HCT116 (cell line): ENCODE results near the gene SETD2. TPM values are rescaled to one million over a fixed set of nuclear protein-coding genes. Genes with fewer than 3 reads are reported as not detected.

Experiments used
- ATAC-seq: fragments of 200-7000 bp; cut with Tn5 transposase; 2 replicates; pipeline ENCODE4 v1.9.1; 2020; ENCODE audit warnings: mild to moderate bottlenecking, moderate library complexity
- BruUV-seq: library from RNA; stranded (reverse); fragments of 400-500 nt; replicated peaks from 2 replicates; lab custom pipeline; 2021; lab: Mats Ljungman, UMichigan
- CTCF ChIA-PET: fragments of 300-600 bp; sonication (Branson Sonifier 250); formaldehyde crosslinking; loops from one replicate; lab custom pipeline; 2021; ENCODE audit warnings: antibody characterized with exemption; lab: Charles Lee
- POLR2A ChIA-PET: fragments of 300-600, 350-600 bp; sonication (Branson Sonifier 250); formaldehyde crosslinking; loops from one replicate; lab custom pipeline; 2021; ENCODE audit warnings: antibody characterized with exemption; lab: Charles Lee
- RAD21 ChIA-PET, 2 experiments: fragments of 300-600 bp; sonication (Branson Sonifier 250); formaldehyde crosslinking; loops; one replicate each; lab custom pipeline; 2023; ENCODE audit warnings: low total read pairs in 2 of 2; ENCODE audit not compliant: uncharacterized antibody in 2 of 2, unreplicated experiment in 2 of 2, low non-redundant PET in 1 of 2; lab: Charles Lee
- DNase-seq: peaks from one replicate; pipeline ENCODE4 v3.0.0-alpha.2; 2010; ENCODE audit warnings: low read depth, low spot score
- H2AFZ ChIP-seq: fragments of 200-600 bp; shearing (Covaris generic), sonication (generic); 2 replicates; pipeline ENCODE4 v1.6.1; 2017; ENCODE audit warnings: low read depth, mixed run types, mixed read lengths, antibody characterized with exemption, low read length; ENCODE audit not compliant: poor library complexity, severe bottlenecking
- H3K27ac ChIP-seq: 2 replicates; pipeline ENCODE4 v1.5.1; 2012; ENCODE audit warnings: low read depth, low read length
- H3K27me3 ChIP-seq: fragments of 200-600 bp; sonication (generic); 2 replicates; pipeline ENCODE4 v1.6.1; 2016; ENCODE audit warnings: mixed run types, low read length, mixed read lengths; ENCODE audit not compliant: insufficient read depth
- H3K36me3 ChIP-seq, 2 experiments: fragments of 200-500 bp in 1 of 2; fragments of 200-600 bp in 1 of 2; sonication (Bioruptor generic) in 1 of 2; sonication (generic) in 1 of 2; 2 replicates each; pipeline versions ENCODE4 v1.5.1 to v1.6.1; 2014 to 2016; ENCODE audit warnings: low read length in 2 of 2, inconsistent platforms in 1 of 2, mixed read lengths in 1 of 2, mixed run types in 1 of 2; ENCODE audit not compliant: insufficient read depth in 2 of 2, control insufficient read depth in 1 of 2
- H3K4me1 ChIP-seq, 2 experiments: fragments of 200-600 bp in 1 of 2; sonication (generic) in 1 of 2; 2 replicates each; pipeline versions ENCODE4 v1.5.1 to v1.6.1; 2012 to 2017; ENCODE audit warnings: low read length in 2 of 2, inconsistent platforms in 1 of 2, mild to moderate bottlenecking in 1 of 2, mixed read lengths in 1 of 2, mixed run types in 1 of 2, moderate library complexity in 1 of 2; ENCODE audit not compliant: insufficient read depth in 2 of 2, control insufficient read depth in 1 of 2
- H3K4me2 ChIP-seq: fragments of 200-600 bp; sonication (generic); 2 replicates; pipeline ENCODE4 v1.6.1; 2017; ENCODE audit warnings: mixed run types, low read length, mixed read lengths
- H3K4me3 ChIP-seq, 2 experiments: fragments of 200-600 bp in 1 of 2; sonication (generic) in 1 of 2; replicated peaks in 1 of 2; 2 replicates each; pipeline ENCODE4 v1.5.1; 2011 to 2016; ENCODE audit warnings: low read length in 2 of 2, control low read depth in 1 of 2, low read depth in 1 of 2, mild to moderate bottlenecking in 1 of 2, mixed read lengths in 1 of 2, mixed run types in 1 of 2
- H3K79me2 ChIP-seq: fragments of 200-600 bp; sonication (generic); 2 replicates; pipeline ENCODE4 v1.6.1; 2017; ENCODE audit warnings: mild to moderate bottlenecking, mixed run types, low read length, moderate library complexity, mixed read lengths; ENCODE audit not compliant: insufficient read depth
- H3K9ac ChIP-seq: fragments of 200-600 bp; sonication (generic); 2 replicates; pipeline ENCODE4 v1.6.1; 2016; ENCODE audit warnings: low read length, mixed read lengths
- H3K9me2 ChIP-seq: fragments of 200-600 bp; sonication (generic), shearing (Covaris generic); 2 replicates; pipeline ENCODE4 v1.6.1; 2017; ENCODE audit warnings: mixed run types, mild to moderate bottlenecking, moderate library complexity; ENCODE audit not compliant: insufficient read depth
- H3K9me3 ChIP-seq, 2 experiments: fragments of 200-500 bp in 1 of 2; fragments of 200-600 bp in 1 of 2; sonication (Bioruptor generic) in 1 of 2; sonication (generic) in 1 of 2; 2 replicates each; pipeline ENCODE4 v1.6.1; 2014 to 2017; ENCODE audit warnings: low read length in 2 of 2, mixed read lengths in 2 of 2, inconsistent platforms in 1 of 2, low read depth in 1 of 2, mild to moderate bottlenecking in 1 of 2, mixed run types in 1 of 2, moderate library complexity in 1 of 2; ENCODE audit not compliant: control insufficient read depth in 1 of 2, insufficient read depth in 1 of 2
- H4K20me1 ChIP-seq: fragments of 200-600 bp; sonication (generic), shearing (Covaris generic); 2 replicates; pipeline ENCODE4 v1.6.1; 2017; ENCODE audit warnings: mixed run types, mild to moderate bottlenecking, moderate library complexity; ENCODE audit not compliant: insufficient read depth
- ATF3 ChIP-seq: IDR thresholded peaks from 2 replicates; pipeline ENCODE4 v1.6.1; 2012
- CBX3 ChIP-seq: IDR thresholded peaks from 2 replicates; pipeline ENCODE4 v1.6.1; 2012; ENCODE audit warnings: low read depth
- CEBPB ChIP-seq: IDR thresholded peaks from 2 replicates; pipeline ENCODE4 v1.6.1; 2012; ENCODE audit warnings: low read depth
- CTCF ChIP-seq, 3 experiments: fragments of 200-600 bp in 1 of 3; sonication (generic) in 1 of 3; IDR thresholded peaks in 2 of 3; conservative IDR thresholded peaks in 1 of 3; 2 replicates each; pipeline ENCODE4 v1.5.1; 2012 to 2017; ENCODE audit warnings: low read depth in 2 of 3, low read length in 2 of 3, antibody characterized with exemption in 1 of 3, borderline replicate concordance in 1 of 3, control low read depth in 1 of 3, mild to moderate bottlenecking in 1 of 3, mixed read lengths in 1 of 3, mixed run types in 1 of 3, moderate library complexity in 1 of 3; ENCODE audit not compliant: insufficient read depth in 1 of 3
- ELF1 ChIP-seq: IDR thresholded peaks from 2 replicates; pipeline ENCODE4 v1.6.1; 2012; ENCODE audit warnings: low read depth, borderline replicate concordance
- EZH2 ChIP-seq: fragments of 200-600 bp; sonication (generic); IDR thresholded peaks from 2 replicates; pipeline ENCODE4 v1.6.1; 2017; ENCODE audit warnings: antibody characterized with exemption, mixed run types
- EZH2phosphoT487 ChIP-seq: fragments of 200-600 bp; IDR thresholded peaks from 2 replicates; pipeline ENCODE4 v1.6.1; 2018; ENCODE audit warnings: antibody characterized with exemption, borderline replicate concordance
- FOSL1 ChIP-seq: IDR thresholded peaks from 2 replicates; pipeline ENCODE4 v1.6.1; 2012; ENCODE audit warnings: low read depth
- MAX ChIP-seq: IDR thresholded peaks from 2 replicates; pipeline ENCODE4 v1.6.1; 2012
- POLR2A ChIP-seq: IDR thresholded peaks from 2 replicates; pipeline ENCODE4 v1.7.0; 2011; ENCODE audit warnings: borderline replicate concordance; ENCODE audit not compliant: insufficient read depth, insufficient read length; ENCODE audit errors: extremely low read depth
- POLR2AphosphoS5 ChIP-seq: IDR thresholded peaks from 2 replicates; pipeline ENCODE4 v1.6.1; 2011; ENCODE audit warnings: mild to moderate bottlenecking, low read depth, low read length, moderate library complexity
- RAD21 ChIP-seq: IDR thresholded peaks from 2 replicates; pipeline ENCODE4 v1.6.1; 2012; ENCODE audit warnings: low read depth, mild to moderate bottlenecking
- REST ChIP-seq: IDR thresholded peaks from 2 replicates; pipeline ENCODE4 v1.6.1; 2012; ENCODE audit warnings: low read depth
- SIN3A ChIP-seq: IDR thresholded peaks from 2 replicates; pipeline ENCODE4 v1.6.1; 2012; ENCODE audit warnings: low read depth
- SP1 ChIP-seq: IDR thresholded peaks from 2 replicates; pipeline ENCODE4 v1.6.1; 2012; ENCODE audit warnings: low read depth
- YY1 ChIP-seq: IDR thresholded peaks from 2 replicates; pipeline ENCODE4 v1.6.1; 2011; ENCODE audit warnings: low read length, low read depth, moderate library complexity, mild to moderate bottlenecking; ENCODE audit not compliant: insufficient replicate concordance; ENCODE audit errors: extremely low read depth
- ZBTB33 ChIP-seq: IDR thresholded peaks from 2 replicates; pipeline ENCODE4 v1.6.1; 2011; ENCODE audit warnings: mild to moderate bottlenecking, low read length, moderate library complexity; ENCODE audit not compliant: insufficient replicate concordance; ENCODE audit errors: extremely low read depth
- ZNF274 ChIP-seq: fragments of 200-500 bp; sonication (Bioruptor generic); IDR thresholded peaks from 2 replicates; pipeline ENCODE4 v1.6.1; 2014; ENCODE audit warnings: mild to moderate bottlenecking, low read depth, low read length, inconsistent platforms
- intact Hi-C: fragments of 100-400 bp; cut with micrococcal nuclease; formaldehyde crosslinking; loops from 2 replicates; pipeline ENCODE4 v1.10.0; 2022
- total RNA-seq: library from RNA; stranded (reverse); gene quantifications from one replicate; pipeline ENCODE4 v1.2.1, GENCODE V29; 2021; ENCODE audit not compliant: unreplicated experiment

SETD2 gene
- total RNA-seq, 1 experiment from 2014 or later = 33.0 TPM

GRCh38 chr3:47006145-47006651 lies 157.7 kb downstream of the SETD2 start:
- Histone ChIP-seq H3K9me2 (no peaks in the 10 kb centered on the region), H3K27ac (no peak overlapping the region), H3K9me3 (no peaks in the 10 kb centered on the region), H3K27me3 (no peaks in the 10 kb centered on the region), H3K79me2 (no peaks in the 10 kb centered on the region), H2AFZ (no peak overlapping the region), H4K20me1 (no peaks in the 10 kb centered on the region), H3K4me1 (no peaks in the 10 kb centered on the region), H3K9ac (no peak overlapping the region), H3K4me2 (no peak overlapping the region), H3K36me3 (peaks cover 6 to 23% of the 10 kb centered on the region in 2 experiments; a peak in 3 of 4 replicates), H3K4me3 (no peak overlapping the region)
- CTCF ChIA-PET = no interaction called here
- BruUV-seq = no TSS peak
- RAD21 ChIA-PET = no interaction called here
- DNase-seq (no peak), ATAC-seq (no peak)
- TF ChIP-seq EZH2phosphoT487 = no peak
- no peak for TF ChIP-seq REST
- TF ChIP-seq ZBTB33 = no peak
- TF ChIP-seq EZH2 = no peak
- no peak for TF ChIP-seq SIN3A
- no peak for TF ChIP-seq CEBPB
- no peak for TF ChIP-seq CBX3
- no peak for TF ChIP-seq FOSL1
- no peak for TF ChIP-seq POLR2AphosphoS5
- TF ChIP-seq RAD21 = no peak
- no peak for TF ChIP-seq ZNF274
- TF ChIP-seq CTCF (IDR thresholded peaks at IDR 0.05 in 2 of 3, conservative IDR thresholded peaks at IDR 0.05 in 1 of 3; ENCODE audit: borderline replicate concordance in 1 of 3, insufficient read depth in 1 of 3, low read depth in 2 of 3, low read length in 2 of 3) = no peak
- TF ChIP-seq POLR2A = no peak
- no peak for TF ChIP-seq MAX
- no peak for TF ChIP-seq SP1
- no peak for TF ChIP-seq YY1
- TF ChIP-seq ATF3 = no peak
- TF ChIP-seq ELF1 = no peak
- intact Hi-C loops = no loop called here
- POLR2A ChIA-PET = no interaction called here
